Activated CD4-positive, alpha-beta T cell treated with anti-CD3 and anti-CD28 coated beads, Interleukin-2, Interleukin-4, amounts not matched to agents 100 ng/mL and 50 ng/mL, durations not matched to agents 16 hours and 8 hours (primary cell): Measurements from ENCODE around the gene RFXANK.

ENCODE experiments used
- DNase-seq: peaks from one replicate; pipeline ENCODE4 v3.0.0-alpha.2; 2020; ENCODE audit warnings: low spot score

Gene RFXANK

DNA sequence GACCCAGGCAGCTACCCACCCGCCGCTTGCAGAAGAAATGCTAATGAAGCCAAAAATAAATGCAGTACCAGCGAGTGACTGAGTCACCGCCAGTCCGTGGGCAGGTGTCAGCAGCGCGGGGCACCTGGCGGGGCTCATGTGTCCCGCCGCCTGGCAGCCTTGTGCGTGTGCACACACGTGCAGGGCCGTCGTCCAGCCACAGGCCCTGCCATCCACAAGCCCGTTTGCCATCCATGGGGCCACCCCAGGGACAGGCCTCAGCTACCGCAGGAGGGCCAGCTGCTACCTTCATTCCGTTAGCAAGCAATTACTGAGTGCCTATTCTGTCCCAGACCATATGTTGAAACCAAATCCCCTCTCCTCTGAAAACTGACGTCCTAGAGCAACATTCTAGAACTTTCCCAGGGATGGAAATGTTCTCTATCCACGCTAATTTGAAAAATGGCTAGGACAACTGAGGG lies 40.2 kb downstream of the RFXANK start:
- no peak for DNase-seq

GRCh38 chr19:19234220-19234816 lies 42.3 kb downstream of the RFXANK start:
- DNase-seq, result no peak

DNA sequence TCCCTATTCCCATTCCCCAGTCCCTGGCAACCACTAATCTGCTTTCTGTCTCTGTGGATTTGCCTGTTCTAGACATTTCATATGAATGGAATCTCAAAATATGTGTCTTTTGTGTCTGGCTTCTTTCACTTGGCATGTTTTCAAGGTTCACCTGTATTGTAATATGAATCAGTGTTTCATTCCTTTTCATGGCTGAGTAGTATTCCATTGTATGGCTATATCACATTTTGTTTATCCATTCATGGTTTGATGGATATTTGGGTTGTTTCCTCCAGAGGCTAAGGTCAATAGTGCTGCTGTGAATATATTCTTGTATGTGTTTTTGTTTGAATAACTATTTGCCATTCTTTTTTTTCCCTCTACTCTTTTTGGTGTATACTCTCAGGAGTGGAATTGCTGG lies 44.1 kb downstream of the RFXANK start:
- DNase-seq, result no peak

- no peak for DNase-seq
Observed at GRCh38 chr19:19238126-19238894, 46.3 kb downstream of the RFXANK start.

DNA sequence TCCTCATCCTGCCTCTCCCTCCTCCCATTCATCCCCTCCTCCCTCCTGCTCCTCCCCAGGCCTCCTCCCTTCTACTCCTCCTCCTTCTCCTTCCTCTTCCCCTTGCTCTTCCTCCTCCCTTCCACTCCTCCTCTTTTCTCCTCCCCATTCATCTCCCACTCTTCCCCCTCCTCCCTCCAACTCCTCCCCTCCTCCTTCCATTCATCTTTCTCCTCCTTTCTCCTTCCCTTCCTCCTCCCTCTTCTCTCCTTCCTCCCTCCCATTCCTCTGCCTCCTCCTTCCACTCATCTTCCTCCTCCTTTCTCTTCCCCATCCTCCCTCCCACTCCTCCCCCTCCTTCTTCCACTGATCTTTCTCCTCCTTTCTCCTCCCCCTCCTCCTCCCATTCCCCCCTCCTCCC lies 47.6 kb downstream of the RFXANK start:
- no peak for DNase-seq

- no peak for DNase-seq
Observed at GRCh38 chr19:19240476-19240875, 48.4 kb downstream of the RFXANK start.

DNA sequence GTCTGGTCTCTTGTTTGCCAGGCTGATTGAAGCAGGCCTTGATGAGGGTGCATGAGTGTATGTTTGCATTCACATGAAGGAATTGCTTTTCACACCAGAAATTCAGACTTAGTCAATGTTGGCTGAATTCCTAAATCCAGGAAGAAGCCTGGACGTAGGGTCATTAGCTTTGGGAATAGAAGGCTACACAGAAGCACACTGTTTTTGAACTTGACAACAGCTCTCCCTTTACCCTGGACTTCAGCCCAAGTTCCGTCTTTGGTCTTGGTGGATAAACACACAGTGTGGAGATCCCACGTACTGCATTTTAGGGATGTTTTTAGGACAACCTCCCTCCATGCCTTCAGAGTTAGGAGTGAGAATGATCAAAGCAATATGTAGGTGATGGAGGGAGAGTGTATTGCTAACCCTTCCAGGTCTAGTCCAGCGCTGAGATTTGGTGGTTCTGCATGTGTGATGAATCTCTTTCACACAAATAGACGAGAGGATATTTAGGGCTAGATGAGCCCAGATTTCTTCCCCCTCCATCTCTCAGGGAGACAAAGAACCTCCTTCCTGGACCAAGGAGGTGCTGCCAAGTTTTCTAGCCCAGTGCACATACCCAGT lies 58.2 kb downstream of the RFXANK start:
- no peak for DNase-seq
